Neural crest cell (in vitro differentiated cells): ENCODE measurements around the gene SHANK3. TPM values are rescaled to one million over a fixed set of nuclear protein-coding genes. Genes with fewer than 3 reads are reported as not detected.

Experiments used
- DNase-seq: peaks from one replicate; pipeline ENCODE4 v3.0.0; 2021; ENCODE audit warnings: low read depth, mixed read lengths, low spot score
- H3K27ac Mint-ChIP-seq: one replicate; pipeline ENCODE4 v1.8.0; 2021; ENCODE audit warnings: mild to moderate bottlenecking, mixed read lengths; ENCODE audit not compliant: unreplicated experiment
- H3K27me3 Mint-ChIP-seq: 2 replicates; pipeline ENCODE4 v1.8.0; 2021; ENCODE audit warnings: low read depth, mild to moderate bottlenecking, mixed read lengths
- H3K36me3 Mint-ChIP-seq: 2 replicates; pipeline ENCODE4 v1.8.0; 2021; ENCODE audit warnings: low read depth, mild to moderate bottlenecking, mixed read lengths
- H3K4me1 Mint-ChIP-seq: 2 replicates; pipeline ENCODE4 v1.8.0; 2021; ENCODE audit warnings: mixed read lengths
- H3K4me3 Mint-ChIP-seq: one replicate; pipeline ENCODE4 v1.8.0; 2021; ENCODE audit warnings: mild to moderate bottlenecking, mixed read lengths
- H3K9me3 Mint-ChIP-seq: 2 replicates; pipeline ENCODE4 v1.8.0; 2021; ENCODE audit warnings: mixed read lengths
- CTCF ChIP-seq: fragments of 200-600 bp; sonication (generic); conservative IDR thresholded peaks from 2 replicates; pipeline ENCODE4 v1.5.0; 2021; ENCODE audit warnings: antibody characterized with exemption, mild to moderate bottlenecking
- total RNA-seq: library from RNA; stranded (reverse); gene quantifications from 2 replicates; pipeline ENCODE4 v1.2.1, GENCODE V29; 2021

Gene SHANK3
- total RNA-seq, 1 donor from 2014 or later: 15.4 TPM

DNA sequence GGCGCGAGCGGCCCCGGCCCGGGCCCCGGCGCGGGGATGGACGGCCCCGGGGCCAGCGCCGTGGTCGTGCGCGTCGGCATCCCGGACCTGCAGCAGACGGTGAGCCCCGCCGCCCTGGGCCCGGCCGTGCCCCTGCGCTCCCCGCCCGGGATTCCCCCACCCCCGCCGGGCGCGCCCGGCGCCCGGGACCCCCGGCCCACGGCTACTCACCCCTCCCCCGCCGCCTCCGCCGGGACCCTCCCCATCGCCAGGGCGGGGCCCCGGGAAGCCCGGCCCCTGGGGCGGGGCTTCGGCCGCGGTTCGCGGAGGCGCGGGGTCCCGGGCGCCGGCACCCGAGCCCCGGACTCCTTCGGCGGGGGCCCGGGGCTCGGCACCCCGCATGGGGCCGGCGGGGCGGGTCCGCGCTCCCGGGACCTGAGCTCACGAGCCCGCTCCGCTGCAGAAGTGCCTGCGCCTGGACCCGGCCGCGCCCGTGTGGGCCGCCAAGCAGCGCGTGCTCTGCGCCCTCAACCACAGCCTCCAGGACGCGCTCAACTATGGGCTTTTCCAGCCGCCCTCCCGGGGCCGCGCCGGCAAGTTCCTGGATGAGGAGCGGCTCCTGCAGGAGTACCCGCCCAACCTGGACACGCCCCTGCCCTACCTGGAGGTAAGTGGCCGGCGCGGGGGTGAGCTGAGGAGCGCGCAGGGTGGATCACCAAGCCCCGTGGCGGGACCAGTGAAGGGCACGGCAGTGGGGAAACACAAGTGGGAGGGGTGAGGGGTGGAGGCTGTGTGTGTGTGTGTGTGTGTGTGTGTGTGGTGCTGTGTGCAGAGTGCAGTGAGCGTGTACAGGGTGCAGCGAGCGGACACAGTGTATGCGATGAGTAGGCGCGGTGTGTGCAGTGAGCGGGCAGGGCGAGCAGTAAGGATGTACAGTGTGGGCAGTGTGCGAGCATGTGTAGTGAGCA lies 2.3 kb downstream of the SHANK3 start:
- H3K36me3 Mint-ChIP-seq: peaks cover 2% of the 10 kb centered on the region
- no peak for TF ChIP-seq CTCF
- H3K27me3 Mint-ChIP-seq: peaks cover 25% of the 10 kb centered on the region

GRCh38 chr22:50675553-50676179 lies 3.0 kb downstream of the SHANK3 start:
- peaks cover 2% of the 10 kb centered on the region for H3K36me3 Mint-ChIP-seq
- no peak for TF ChIP-seq CTCF

More for the DNA sequence above, 2.3 kb downstream of the SHANK3 start:
- Mint-ChIP-seq H3K4me3 (peak overlapping the region; percentile 73), H3K9me3 (no peaks in the 10 kb centered on the region), H3K4me1 (peaks cover 14% of the 10 kb centered on the region), H3K27ac (no peak overlapping the region)
- DNase-seq: peak; percentile 49

DNA sequence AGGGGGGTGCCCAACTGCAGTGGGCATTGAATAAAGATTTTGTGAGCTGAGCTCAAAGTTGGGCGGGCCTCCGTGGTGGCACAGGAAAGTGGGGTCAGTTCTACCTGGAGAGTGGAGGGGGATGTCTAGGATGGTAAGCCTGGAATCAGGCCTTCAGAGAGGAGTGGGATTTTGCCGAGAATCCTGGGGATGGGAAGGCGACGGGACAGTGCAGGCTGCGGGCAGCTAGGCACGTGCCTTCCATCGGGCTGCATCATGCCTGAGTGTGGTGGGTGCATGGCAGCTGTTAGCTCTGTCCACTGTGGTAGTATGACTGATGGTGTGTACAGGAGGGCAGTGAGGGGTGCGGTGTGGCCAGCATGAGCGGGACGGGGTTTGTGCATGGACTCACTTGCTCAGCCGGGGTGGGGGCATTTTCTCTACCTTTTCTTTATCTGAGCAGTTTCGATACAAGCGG lies 3.6 kb downstream of the SHANK3 start:
- Mint-ChIP-seq H3K9me3 (no peaks in the 10 kb centered on the region), H3K36me3 (peaks cover 2% of the 10 kb centered on the region), H3K4me1 (peaks cover 14% of the 10 kb centered on the region), H3K27me3 (peaks cover 20% of the 10 kb centered on the region), H3K4me3 (peak overlapping the region; percentile 73), H3K27ac (no peak overlapping the region)
- DNase-seq: no peak
- no peak for TF ChIP-seq CTCF

More at GRCh38 chr22:50675553-50676179, 3.0 kb downstream of the SHANK3 start:
- H3K4me3 Mint-ChIP-seq: peak overlapping the region; percentile 73
- H3K9me3 Mint-ChIP-seq: no peaks in the 10 kb centered on the region
- H3K4me1 Mint-ChIP-seq: peaks cover 14% of the 10 kb centered on the region
- DNase-seq: no peak
- H3K27me3 Mint-ChIP-seq: peaks cover 21% of the 10 kb centered on the region
- H3K27ac Mint-ChIP-seq: no peak overlapping the region

- H3K4me1 Mint-ChIP-seq: peaks cover 14% of the 10 kb centered on the region
- DNase-seq: no peak
- no peak overlapping the region for H3K27ac Mint-ChIP-seq
- no peak for TF ChIP-seq CTCF
- H3K27me3 Mint-ChIP-seq: peaks cover 20% of the 10 kb centered on the region
- peaks cover 2% of the 10 kb centered on the region for H3K36me3 Mint-ChIP-seq
- H3K4me3 Mint-ChIP-seq: peak overlapping the region; percentile 49
- no peaks in the 10 kb centered on the region for H3K9me3 Mint-ChIP-seq
Measured at GRCh38 chr22:50676661-50677492, 4.3 kb downstream of the SHANK3 start.
